Fibroblast of villous mesenchyme (primary cell): ENCODE data around the gene TSPAN4. TPM values are rescaled to one million over a fixed set of nuclear protein-coding genes. Genes with fewer than 3 reads are reported as not detected.
A peak's percentile ranks its signal among the peaks of the same experiment; 100 is the strongest.

Experiments
- DNase-seq: peaks from one replicate; pipeline ENCODE4 v3.0.0-alpha.2; 2010; ENCODE audit warnings: low read depth
- H3K4me3 ChIP-seq: 2 replicates; pipeline ENCODE4 v1.5.1; 2011; ENCODE audit warnings: low read depth, mild to moderate bottlenecking, low read length
- total RNA-seq: library from RNA; depleted of rRNA; stranded (reverse); fragments of >200 nt; gene quantifications from 2 replicates; pipeline ENCODE4 v1.2.3, GENCODE V29; 2012
- TF ChIP-seq, protein P1 (sequence below): IDR thresholded peaks from 2 replicates; pipeline ENCODE4 v1.5.1; 2012; ENCODE audit warnings: low read depth, mild to moderate bottlenecking, low read length; ENCODE audit not compliant: insufficient read depth

Gene TSPAN4
- total RNA-seq, 1 donor: 113 TPM

DNA sequence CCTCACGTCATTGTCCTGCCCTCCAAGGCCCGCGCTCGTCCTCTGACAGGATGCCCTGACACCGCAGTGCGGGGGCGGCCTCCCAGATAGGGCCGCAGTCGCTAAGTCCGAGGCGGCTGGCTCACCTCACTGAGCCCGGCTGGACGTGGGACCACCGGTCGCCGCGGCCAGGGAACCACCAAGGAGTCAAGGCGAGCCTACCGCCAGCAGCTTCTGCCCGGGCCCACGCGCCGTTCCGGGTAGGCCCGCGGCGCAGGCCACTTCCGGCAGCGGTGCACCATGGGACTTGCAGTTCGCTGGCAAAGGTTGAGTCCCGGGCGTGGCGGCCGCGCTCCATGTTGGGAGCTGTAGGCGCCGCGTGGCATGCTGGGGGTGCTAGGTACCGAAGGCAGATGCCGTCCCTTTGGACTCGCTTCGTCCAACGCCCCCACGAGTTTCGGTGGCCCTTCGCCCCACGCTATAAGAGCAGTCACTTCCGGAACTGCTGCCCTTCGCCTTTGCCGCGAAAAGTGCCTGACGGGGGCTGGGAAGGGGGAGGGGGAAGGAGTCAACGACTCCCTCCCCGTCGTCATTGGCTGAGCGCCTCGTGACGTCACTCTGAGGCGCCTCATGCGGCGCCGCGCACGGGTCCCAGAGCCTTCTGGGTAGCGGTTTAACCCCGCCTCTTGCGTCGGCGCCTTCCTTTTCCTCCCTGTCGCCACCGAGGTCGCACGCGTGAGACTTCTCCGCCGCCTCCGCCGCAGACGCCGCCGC, 33.2 kb upstream of the TSPAN4 start, which contains the start of gene RPLP2:
RPLP2 (plus strand) TSS at position 681 of the 753 bp plus-strand sequence. CDS start 268 bp downstream, outside the sequence.
- DNase-seq: peak; percentile 97
- TF ChIP-seq, protein P1, sequence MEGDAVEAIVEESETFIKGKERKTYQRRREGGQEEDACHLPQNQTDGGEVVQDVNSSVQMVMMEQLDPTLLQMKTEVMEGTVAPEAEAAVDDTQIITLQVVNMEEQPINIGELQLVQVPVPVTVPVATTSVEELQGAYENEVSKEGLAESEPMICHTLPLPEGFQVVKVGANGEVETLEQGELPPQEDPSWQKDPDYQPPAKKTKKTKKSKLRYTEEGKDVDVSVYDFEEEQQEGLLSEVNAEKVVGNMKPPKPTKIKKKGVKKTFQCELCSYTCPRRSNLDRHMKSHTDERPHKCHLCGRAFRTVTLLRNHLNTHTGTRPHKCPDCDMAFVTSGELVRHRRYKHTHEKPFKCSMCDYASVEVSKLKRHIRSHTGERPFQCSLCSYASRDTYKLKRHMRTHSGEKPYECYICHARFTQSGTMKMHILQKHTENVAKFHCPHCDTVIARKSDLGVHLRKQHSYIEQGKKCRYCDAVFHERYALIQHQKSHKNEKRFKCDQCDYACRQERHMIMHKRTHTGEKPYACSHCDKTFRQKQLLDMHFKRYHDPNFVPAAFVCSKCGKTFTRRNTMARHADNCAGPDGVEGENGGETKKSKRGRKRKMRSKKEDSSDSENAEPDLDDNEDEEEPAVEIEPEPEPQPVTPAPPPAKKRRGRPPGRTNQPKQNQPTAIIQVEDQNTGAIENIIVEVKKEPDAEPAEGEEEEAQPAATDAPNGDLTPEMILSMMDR: no peak

DNA sequence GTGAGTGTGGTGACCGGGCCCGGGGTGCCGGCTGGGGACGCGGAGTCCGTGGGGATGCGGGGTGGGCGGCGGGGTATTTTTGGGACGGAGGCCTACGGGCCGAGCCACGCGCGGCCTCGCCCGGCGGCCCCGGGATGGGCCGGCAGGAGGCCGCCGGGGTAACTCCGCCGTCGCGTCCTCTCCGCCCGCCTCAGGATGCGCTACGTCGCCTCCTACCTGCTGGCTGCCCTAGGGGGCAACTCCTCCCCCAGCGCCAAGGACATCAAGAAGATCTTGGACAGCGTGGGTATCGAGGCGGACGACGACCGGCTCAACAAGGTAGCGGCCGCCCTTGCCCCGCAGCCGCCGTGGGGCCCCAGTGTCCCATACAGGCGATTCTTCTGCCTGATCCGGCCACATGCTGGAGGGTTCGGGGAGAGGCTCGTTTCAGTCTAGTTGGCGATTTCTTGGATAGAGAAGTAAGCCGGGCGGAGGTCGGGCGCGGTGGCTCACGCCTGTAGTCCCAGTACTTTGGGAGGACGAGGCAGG, 32.5 kb upstream of the TSPAN4 start:
- peak overlapping the region; percentile 92 for H3K4me3 ChIP-seq
- TF ChIP-seq, protein P1: peak; percentile 10
- no peak for DNase-seq

More for the DNA sequence above, 33.2 kb upstream of the TSPAN4 start, which contains the start of gene RPLP2:
- peak within 1 kb of the TSS; percentile 92 for H3K4me3 ChIP-seq

DNA sequence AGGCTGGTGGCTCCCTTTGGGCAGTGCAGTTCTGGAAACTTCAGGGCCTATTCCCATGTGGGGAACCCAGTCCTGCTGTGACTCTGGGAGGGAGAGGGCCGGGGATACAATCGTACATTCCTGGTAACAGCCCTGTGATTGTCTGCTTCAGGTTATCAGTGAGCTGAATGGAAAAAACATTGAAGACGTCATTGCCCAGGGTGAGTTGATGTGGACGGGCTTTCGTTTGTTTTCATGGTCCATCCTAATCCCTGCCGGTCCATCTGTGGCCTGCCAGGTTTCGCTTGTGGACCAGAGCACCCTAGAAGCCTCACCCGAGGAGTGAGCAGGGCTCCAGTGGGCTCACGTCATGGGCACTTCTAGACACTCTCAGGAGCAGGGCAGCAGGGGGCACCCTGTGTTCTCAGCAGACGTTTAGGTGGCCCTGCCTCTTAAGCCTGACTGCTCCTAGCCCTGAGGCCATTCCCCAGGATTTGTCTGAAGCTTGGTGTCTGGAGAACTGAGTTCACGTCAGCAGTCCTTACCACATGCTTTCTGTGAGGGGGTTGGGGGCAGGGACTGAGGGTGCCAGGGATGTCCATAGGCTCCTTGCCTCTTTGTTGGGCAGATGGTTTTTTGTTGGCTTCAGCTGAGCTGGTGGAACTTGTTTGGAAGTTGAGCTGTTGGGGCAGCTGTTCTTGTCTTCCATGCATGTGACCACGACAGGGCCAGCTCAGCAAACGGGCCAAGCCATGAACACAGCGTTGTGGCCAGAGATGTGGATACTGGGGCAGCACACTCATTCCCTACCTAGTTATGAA, 31.0 kb upstream of the TSPAN4 start:
- peak overlapping the region; percentile 9 for H3K4me3 ChIP-seq
- DNase-seq: no peak

DNA sequence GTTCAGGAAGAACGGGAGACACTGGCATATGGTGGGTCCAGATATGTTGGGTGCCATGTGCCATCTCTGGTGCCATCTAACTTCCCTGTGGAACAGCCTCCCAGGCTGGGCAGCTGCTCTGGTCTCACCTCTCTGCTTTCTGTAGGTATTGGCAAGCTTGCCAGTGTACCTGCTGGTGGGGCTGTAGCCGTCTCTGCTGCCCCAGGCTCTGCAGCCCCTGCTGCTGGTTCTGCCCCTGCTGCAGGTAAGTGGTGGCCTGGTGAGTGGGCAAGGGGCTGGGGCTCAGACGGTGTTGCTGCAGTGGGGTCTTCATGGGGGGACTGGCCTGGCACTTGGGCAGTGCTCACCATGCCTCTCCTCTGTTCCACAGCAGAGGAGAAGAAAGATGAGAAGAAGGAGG, 30.3 kb upstream of the TSPAN4 start:
- TF ChIP-seq, protein P1: no peak
- no peak overlapping the region for H3K4me3 ChIP-seq
- DNase-seq: no peak

More for the DNA sequence above, 31.0 kb upstream of the TSPAN4 start:
- TF ChIP-seq, protein P1: peak; percentile 15

DNA sequence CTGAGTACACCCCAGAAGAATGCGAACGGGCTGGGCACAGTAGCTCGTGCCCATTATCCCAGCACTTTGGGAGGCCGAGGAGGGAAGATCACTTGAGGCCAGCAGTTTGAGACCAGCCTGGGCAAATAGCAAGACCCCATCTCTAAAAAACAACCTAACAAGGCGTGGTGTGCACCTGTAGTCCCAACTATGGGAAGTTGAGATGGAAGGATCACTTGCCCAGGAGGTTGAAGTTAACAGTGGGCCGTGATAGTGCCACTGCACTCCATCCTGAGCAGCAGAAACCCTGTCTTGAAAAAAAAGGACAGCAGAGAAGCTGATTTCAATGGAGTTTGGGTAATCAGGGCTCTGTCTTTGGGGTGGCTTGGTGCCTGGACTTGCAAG, 29.6 kb upstream of the TSPAN4 start:
- DNase-seq: no peak
- no peak overlapping the region for H3K4me3 ChIP-seq
- TF ChIP-seq, protein P1: no peak

DNA sequence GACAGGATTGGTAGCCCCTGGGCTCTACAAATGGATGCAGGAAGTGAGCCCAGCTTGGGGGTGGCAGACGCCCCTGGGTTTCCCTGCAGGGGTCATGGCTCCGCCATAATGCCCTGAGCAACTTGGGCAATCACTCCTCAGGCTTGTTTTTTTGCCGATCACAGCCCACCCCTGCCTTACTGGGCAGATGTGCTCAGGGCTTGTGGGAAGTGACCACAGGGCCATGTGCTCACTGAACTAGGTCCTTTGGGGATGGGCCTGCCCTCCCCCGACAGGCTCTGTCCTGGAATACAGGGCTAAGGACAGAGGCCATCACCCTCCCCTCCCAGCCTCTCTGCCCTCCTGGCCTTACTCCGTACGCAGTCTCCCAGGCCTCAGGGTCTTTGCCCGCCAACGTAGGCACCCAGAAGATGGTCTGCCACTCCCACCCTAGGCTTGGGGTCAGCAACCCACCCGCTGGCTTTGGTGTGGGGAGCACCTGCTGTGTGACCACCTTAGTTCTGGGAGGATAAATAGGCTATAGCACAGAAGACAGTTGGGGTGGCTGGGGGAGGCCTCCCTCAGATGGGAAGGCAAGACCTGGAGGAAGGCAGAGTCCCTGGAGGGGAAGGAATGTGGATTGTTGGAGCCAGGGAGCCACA, 29.1 kb upstream of the TSPAN4 start:
- DNase-seq: no peak
- no peak overlapping the region for H3K4me3 ChIP-seq
- TF ChIP-seq, protein P1: no peak
